ENCODE data around the gene P4HA2.

Gene P4HA2

GRCh38 chr5:132222649-132223038 lies 5.0 kb downstream of the P4HA2 start:
- DNase-seq, result no peak

GRCh38 chr5:132221781-132222648 lies 5.6 kb downstream of the P4HA2 start:
- no peak for DNase-seq

- no peak for DNase-seq
Measured at GRCh38 chr5:132220491-132220890, 7.2 kb downstream of the P4HA2 start.

GRCh38 chr5:132219981-132220380 lies 7.7 kb downstream of the P4HA2 start:
- DNase-seq, result no peak

GRCh38 chr5:132219289-132219970 lies 8.2 kb downstream of the P4HA2 start:
- no peak for DNase-seq

- no peak for DNase-seq
Measured at GRCh38 chr5:132218321-132218720, 9.3 kb downstream of the P4HA2 start.

- no peak for DNase-seq
Measured at GRCh38 chr5:132215329-132215728, 12.3 kb downstream of the P4HA2 start.

GRCh38 chr5:132214491-132214890 lies 13.2 kb downstream of the P4HA2 start:
- no peak for DNase-seq

GRCh38 chr5:132213666-132214065 lies 14.0 kb downstream of the P4HA2 start:
- no peak for DNase-seq

- DNase-seq, result no peak
Measured at GRCh38 chr5:132211787-132212186, 15.9 kb downstream of the P4HA2 start.

GRCh38 chr5:132210944-132211343 lies 16.7 kb downstream of the P4HA2 start:
- no peak for DNase-seq

GRCh38 chr5:132209901-132210545 lies 17.6 kb downstream of the P4HA2 start:
- no peak for DNase-seq

- no peak for DNase-seq
Measured at GRCh38 chr5:132209131-132209530, 18.5 kb downstream of the P4HA2 start.

GRCh38 chr5:132207778-132208177 lies 19.9 kb downstream of the P4HA2 start:
- DNase-seq, result no peak

- no peak for DNase-seq
Measured at GRCh38 chr5:132206782-132207181, 20.9 kb downstream of the P4HA2 start.

- no peak for DNase-seq
Measured at GRCh38 chr5:132205385-132206125, 22.1 kb downstream of the P4HA2 start.

GRCh38 chr5:132204371-132205135 lies 23.1 kb downstream of the P4HA2 start:
- no peak for DNase-seq

GRCh38 chr5:132203916-132204315 lies 23.7 kb downstream of the P4HA2 start:
- no peak for DNase-seq

- no peak for DNase-seq
Measured at GRCh38 chr5:132203464-132203818, 24.2 kb downstream of the P4HA2 start.

GRCh38 chr5:132202711-132203463 lies 24.8 kb downstream of the P4HA2 start:
- no peak for DNase-seq

GRCh38 chr5:132199116-132199680 lies 28.5 kb downstream of the P4HA2 start:
- no peak for DNase-seq

All from NCI-H1417 (cell line).